Coronary artery (tissue), 2 donors: ENCODE measurements around the gene CATSPERE.
A peak's percentile ranks its signal among the peaks of the same experiment; 100 is the strongest.

Source experiments
- DNase-seq: peaks from one replicate; pipeline ENCODE4 v3.0.0-alpha.2; 2017; ENCODE audit warnings: low spot score
- H3K27ac ChIP-seq, 2 donors: fragments of 200-600 bp; sonication (generic); one replicate each; pipeline ENCODE4 v1.5.1; 2016 to 2019
- H3K4me3 ChIP-seq: fragments of 200-600 bp; sonication (generic); 2 replicates; pipeline ENCODE4 v1.5.1; 2016; ENCODE audit warnings: mild to moderate bottlenecking, moderate library complexity
- TF ChIP-seq, protein P1 (sequence below): fragments of 200-600 bp; sonication (generic); IDR thresholded peaks from one replicate; pipeline ENCODE4 v1.5.1; 2019; ENCODE audit warnings: antibody characterized with exemption

Gene CATSPERE

DNA sequence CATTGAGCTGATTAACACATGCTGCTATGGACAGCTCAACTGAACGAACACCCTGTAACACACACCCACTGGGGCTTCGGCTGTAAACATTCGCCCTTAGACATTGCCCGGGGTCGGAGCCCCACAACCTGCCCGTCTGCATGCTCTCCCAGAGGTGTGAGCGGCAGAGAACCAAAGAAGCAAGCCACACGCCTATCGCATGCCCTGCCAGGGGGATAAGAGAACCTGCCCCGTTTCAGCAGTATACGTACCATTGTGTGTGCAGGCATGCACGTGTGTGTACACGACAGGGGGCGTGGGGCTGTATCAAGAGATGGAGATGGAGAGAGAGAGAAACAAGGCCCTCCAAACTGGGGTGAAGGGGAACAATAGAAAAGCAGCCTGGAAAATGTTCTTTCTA is 181.9 kb downstream of the CATSPERE start:
- H3K4me3 ChIP-seq, result no peak overlapping the region
- no peak overlapping the region for H3K27ac ChIP-seq
- TF ChIP-seq, protein P1, sequence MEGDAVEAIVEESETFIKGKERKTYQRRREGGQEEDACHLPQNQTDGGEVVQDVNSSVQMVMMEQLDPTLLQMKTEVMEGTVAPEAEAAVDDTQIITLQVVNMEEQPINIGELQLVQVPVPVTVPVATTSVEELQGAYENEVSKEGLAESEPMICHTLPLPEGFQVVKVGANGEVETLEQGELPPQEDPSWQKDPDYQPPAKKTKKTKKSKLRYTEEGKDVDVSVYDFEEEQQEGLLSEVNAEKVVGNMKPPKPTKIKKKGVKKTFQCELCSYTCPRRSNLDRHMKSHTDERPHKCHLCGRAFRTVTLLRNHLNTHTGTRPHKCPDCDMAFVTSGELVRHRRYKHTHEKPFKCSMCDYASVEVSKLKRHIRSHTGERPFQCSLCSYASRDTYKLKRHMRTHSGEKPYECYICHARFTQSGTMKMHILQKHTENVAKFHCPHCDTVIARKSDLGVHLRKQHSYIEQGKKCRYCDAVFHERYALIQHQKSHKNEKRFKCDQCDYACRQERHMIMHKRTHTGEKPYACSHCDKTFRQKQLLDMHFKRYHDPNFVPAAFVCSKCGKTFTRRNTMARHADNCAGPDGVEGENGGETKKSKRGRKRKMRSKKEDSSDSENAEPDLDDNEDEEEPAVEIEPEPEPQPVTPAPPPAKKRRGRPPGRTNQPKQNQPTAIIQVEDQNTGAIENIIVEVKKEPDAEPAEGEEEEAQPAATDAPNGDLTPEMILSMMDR, result no peak
- DNase-seq, result no peak

DNA sequence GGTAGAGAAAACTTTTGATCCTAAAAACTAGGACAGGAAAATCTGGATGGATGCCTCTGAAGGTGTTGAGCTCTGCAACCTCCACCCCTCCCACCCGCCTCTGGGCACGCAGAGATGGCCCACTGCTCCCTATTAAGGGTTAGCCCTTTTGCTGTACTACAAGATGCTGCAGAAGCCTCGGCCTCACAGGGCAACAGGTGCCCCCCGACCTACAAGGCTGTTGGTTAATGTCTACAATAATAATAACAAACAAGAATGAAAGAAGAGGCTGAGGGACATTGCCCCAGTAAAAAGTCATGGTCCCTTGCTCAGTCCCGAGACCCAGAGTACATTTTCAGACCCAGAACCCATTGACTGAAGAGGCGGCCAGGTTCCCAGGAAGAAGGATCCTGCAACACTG is 184.3 kb downstream of the CATSPERE start:
- DNase-seq, result no peak
- TF ChIP-seq, protein P1, result no peak
- H3K4me3 ChIP-seq, result no peak overlapping the region
- H3K27ac ChIP-seq, result no peak overlapping the region

DNA sequence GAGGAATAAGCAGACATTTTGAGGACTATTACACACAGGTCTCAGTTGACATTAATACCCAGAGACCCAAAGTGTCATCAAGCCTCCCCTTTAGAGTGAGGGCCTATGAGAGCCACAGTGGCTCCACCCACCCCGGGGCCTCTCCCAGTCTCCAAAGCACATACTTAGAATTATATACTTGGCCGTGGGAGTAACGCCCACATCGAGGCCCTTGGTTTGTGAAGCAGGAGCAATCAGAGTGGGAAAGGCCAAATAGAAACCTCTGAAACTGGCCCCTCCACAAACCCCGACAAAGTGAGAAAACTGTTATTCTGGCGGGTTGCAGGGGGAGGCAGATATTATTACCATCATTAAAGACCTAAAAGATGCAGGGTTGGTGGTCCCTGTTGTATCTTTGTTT is 184.8 kb downstream of the CATSPERE start:
- no peak for DNase-seq
- H3K4me3 ChIP-seq, result no peak overlapping the region
- TF ChIP-seq, protein P1, result no peak
- no peak overlapping the region for H3K27ac ChIP-seq

DNA sequence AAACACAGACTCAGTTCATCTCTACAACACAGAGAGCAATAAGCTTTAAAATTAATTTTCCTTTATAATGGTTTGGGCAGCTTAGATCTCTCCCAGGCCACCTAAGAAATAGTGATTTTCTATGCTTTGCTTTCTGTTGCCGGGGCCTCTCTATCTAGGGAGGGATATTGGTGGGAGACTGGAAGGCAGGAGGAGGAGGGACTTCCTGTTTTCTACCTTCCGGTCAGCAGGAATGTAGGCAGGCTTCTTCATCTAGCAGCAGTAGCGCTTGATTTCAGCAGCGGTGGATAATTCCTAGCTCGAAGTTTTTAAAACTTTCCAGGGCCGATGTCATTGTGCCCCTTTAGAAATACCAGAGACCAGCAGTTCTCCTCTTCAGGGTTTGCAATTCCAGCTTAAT is 186.7 kb downstream of the CATSPERE start:
- Histone ChIP-seq H3K4me3 (no peak overlapping the region), H3K27ac (no peak overlapping the region)
- DNase-seq, result no peak
- TF ChIP-seq, protein P1, result no peak

DNA sequence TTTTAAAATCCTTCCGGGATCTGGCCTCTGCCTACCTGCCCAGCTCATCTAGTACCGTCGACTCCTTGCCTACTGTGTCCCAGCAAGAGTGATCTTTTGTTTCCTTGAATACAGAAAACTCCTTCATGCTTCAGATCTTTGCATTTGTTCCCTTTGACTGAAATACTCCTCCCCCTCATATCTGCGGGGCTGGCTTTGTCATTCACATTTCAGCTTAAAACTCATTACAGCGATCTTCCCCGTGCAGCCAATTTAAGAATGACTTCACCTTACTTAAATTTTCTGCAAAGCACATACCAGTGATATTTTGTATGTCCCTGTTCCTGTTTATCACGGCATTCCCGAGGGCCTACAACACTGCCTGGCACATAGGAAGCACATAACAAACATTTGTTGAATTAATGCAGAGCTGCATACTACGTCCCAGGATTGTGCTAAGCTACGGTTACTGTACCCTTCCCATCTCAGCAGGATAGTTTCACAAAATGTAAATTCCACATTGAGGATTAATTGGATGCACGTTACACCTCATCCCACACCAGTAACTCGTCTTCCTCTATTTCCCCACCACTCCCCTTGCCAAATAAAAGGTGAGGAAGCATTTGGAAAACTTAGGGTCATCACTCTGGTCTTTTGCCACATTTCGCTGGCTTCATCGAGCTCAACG is 191.0 kb downstream of the CATSPERE start:
- TF ChIP-seq, protein P1, result no peak
- peak overlapping the region; percentile 58 to 97 for H3K27ac ChIP-seq
- no peak for DNase-seq
- H3K4me3 ChIP-seq, result peak overlapping the region; percentile 72

DNA sequence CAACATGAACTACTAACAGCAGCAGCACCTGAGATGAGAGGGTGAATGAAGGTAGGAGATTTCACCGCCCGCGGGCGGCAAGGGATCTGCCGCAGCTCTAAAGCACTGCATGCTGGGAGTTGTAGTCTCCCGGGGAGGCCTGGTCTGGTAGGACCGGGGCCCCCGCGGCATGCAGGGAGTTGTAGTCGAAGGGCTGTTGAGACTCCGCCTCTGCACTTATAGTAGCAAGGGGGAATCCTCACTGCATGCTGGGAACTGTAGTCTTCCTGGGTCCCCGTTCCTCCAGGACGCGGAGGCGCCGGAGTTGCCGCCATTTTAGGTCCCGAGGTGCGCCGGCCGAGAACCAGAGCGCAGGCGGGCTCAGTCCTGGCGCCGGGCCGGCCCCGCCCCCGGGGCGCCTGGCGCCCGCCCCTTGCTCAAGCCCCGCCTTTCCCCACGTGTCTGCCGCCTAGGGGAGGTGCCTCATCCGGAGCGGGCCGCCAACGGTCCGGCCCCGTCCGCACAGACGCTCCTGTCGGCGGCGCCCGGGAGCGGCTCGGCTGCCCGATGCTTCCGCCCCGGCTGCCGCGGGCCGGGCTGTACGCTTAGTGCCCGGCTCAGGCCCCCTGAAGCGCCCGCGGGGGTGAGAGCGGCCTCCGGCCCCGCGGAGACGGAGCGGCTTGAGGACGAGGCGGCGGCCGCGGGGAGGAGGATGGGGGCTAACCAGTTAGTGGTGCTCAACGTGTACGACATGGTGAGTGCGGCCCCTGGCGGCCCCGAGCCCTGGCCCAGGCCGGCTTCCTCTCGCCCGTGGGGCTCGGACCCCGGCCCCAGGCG is 191.8 kb downstream of the CATSPERE start, which contains the start of gene DESI2:
DESI2 (plus strand) TSS at position 504 of the 816 bp plus-strand sequence; CDS start at position 692, 188 bp downstream.
- TF ChIP-seq, protein P1, result peak; percentile 10
- H3K27ac ChIP-seq, result peak within 1 kb of the TSS; percentile 91 to 97
- peak within 1 kb of the TSS; percentile 95 for H3K4me3 ChIP-seq
- DNase-seq, result peak; percentile 99
